Activated CD4-positive, alpha-beta T cell treated with anti-CD3 and anti-CD28 coated beads for 36 hours (primary cell): ENCODE results near the gene ENDOD1. TPM values are rescaled to one million over a fixed set of nuclear protein-coding genes. Genes with fewer than 3 reads are reported as not detected.
"Not testable (repeated sequence)": the region's sequence is repeated elsewhere in the genome, so short reads cannot be mapped to it uniquely, and the experiment has no call there.

Experiments used
- ATAC-seq: fragments of 200-7000 bp; cut with Tn5 transposase; one replicate; pipeline ENCODE4 v1.10.0; 2021; ENCODE audit warnings: mild to moderate bottlenecking, moderate library complexity
- CTCF ChIA-PET: fragments of 350-600 bp; sonication (Branson Sonifier 250); formaldehyde crosslinking; loops from one replicate; lab custom pipeline; 2021; ENCODE audit warnings: antibody characterized with exemption; lab: Charles Lee
- POLR2A ChIA-PET: fragments of 350-600 bp; sonication (Branson Sonifier 250); formaldehyde crosslinking; loops from one replicate; lab custom pipeline; 2021; ENCODE audit warnings: antibody characterized with exemption, inconsistent platforms; lab: Charles Lee
- DNase-seq: peaks from one replicate; pipeline ENCODE4 v3.0.0-alpha.2; 2020
- H3K27ac Mint-ChIP-seq: one replicate; pipeline ENCODE4 v1.8.0; 2021; ENCODE audit warnings: mixed read lengths
- H3K27me3 Mint-ChIP-seq: one replicate; pipeline ENCODE4 v1.8.0; 2021; ENCODE audit warnings: mixed read lengths
- H3K36me3 Mint-ChIP-seq: one replicate; pipeline ENCODE4 v1.8.0; 2021; ENCODE audit warnings: low read depth, mixed read lengths
- H3K4me1 Mint-ChIP-seq: one replicate; pipeline ENCODE4 v1.8.0; 2021; ENCODE audit warnings: mixed read lengths
- H3K4me3 Mint-ChIP-seq: one replicate; pipeline ENCODE4 v1.8.0; 2021; ENCODE audit warnings: mild to moderate bottlenecking, moderate library complexity, mixed read lengths
- H3K9me3 Mint-ChIP-seq: one replicate; pipeline ENCODE4 v1.8.0; 2021; ENCODE audit warnings: low read depth, mixed read lengths
- intact Hi-C, 2 experiments: fragments of 100-400 bp; cut with DNase I in 1 of 2; cut with micrococcal nuclease in 1 of 2; formaldehyde crosslinking; loops; one replicate each; pipeline versions ENCODE4 v1.14.2 to v1.15.1; 2022 to 2024; cut with DNase I, micrococcal nuclease
- total RNA-seq, 2 experiments: library from RNA; stranded (reverse); gene quantifications; one replicate each; pipeline ENCODE4 v1.2.3, GENCODE V29; 2021

Gene ENDOD1, protein sequence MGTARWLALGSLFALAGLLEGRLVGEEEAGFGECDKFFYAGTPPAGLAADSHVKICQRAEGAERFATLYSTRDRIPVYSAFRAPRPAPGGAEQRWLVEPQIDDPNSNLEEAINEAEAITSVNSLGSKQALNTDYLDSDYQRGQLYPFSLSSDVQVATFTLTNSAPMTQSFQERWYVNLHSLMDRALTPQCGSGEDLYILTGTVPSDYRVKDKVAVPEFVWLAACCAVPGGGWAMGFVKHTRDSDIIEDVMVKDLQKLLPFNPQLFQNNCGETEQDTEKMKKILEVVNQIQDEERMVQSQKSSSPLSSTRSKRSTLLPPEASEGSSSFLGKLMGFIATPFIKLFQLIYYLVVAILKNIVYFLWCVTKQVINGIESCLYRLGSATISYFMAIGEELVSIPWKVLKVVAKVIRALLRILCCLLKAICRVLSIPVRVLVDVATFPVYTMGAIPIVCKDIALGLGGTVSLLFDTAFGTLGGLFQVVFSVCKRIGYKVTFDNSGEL
- total RNA-seq: 10 to 100 TPM; 11.1 to 13.1 TPM

DNA sequence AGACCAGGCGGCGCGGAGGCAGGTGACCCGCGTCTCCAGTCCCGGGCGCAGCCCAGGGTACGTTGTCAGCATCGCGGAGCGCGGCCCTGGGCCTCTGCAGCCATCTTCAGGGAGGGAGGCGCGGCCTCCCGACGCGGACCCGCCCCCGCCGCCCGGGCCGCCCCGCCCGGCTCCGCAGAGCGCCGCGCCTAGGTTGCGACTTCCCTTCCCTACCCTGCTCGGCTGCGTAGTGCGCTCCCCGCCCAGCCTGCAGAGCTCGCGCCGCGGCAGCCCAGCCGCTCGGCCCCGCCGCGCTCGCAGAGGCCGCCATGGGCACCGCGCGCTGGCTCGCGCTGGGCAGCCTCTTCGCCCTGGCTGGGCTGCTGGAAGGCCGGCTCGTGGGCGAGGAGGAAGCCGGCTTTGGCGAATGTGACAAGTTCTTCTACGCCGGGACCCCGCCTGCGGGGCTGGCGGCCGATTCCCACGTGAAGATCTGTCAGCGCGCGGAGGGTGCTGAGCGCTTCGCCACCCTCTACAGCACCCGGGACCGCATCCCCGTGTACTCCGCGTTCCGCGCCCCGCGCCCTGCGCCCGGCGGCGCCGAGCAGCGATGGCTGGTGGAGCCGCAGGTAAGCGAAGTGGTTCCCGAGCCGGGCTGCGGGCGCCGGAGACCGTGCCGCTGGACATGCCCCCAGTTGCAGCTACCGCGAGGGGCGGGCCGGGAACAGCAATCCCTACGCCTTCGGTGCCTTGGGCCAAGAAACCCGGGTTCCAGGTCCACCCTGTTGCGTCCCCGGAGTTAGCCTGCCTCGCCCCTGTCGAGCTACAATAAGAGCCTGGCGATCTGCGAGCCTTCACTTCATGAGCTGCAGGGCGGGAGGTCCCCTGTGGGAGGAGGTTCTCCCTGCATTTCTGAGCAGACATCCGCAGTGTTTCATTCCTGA lies at the start of gene ENDOD1:
ENDOD1 (plus strand) TSS at position 227 of the 923 bp plus-strand sequence; CDS start at position 309, 82 bp downstream.
- intact Hi-C loops: loop anchor here (1.0 to 10.0 kb wide), 9 partner anchors 21 to 965 kb away; partner anchors contain the start of genes CWC15 (in 2 of the 2), KDM4D (in 2 of the 2), FAM76B (in 1 of the 2) and PANX1 (in 1 of the 2)
- DNase-seq (peak; percentile 91), ATAC-seq (peak; percentile 91)
- ChIA-PET POLR2A (interaction anchor here (1.1 to 2.4 kb wide), 3 partner anchors 17 to 143 kb away, joined by 3 to 9 read pairs (median 3); no protein-coding TSS in a partner anchor), CTCF (interaction anchor here (0.8 to 6.8 kb wide), 4 partner anchors 7 to 30 kb away, joined by 3 to 125 read pairs (median 23); partner anchors contain the start of gene SRSF8)
- Mint-ChIP-seq H3K4me3 (peak within 1 kb of the TSS; percentile 84), H3K36me3 (peaks cover 4% of the 10 kb centered on the region), H3K27ac (peak within 1 kb of the TSS; percentile 96), H3K4me1 (peaks cover 61% of the 10 kb centered on the region), H3K27me3 (no peaks in the 10 kb centered on the region), H3K9me3 (no peaks in the 10 kb centered on the region)

DNA sequence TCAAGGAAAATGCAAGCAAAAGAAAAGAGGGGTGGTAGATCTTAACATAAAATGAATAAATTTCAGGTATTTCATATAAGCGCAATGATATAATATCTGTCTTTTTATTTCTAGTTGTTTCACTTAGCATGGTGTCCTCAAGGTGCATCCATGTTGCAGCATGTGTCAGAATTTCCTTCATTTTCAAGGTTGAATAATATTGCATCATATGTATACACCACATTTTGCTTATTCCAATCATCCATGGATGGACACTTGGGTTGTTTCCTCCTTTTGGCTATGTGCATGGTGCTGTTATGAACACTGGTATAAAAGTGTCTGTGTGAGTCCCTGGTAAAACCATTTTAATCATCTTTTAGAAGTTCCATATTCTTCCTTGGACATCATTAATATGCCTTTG lies 47.4 kb upstream of the ENDOD1 start:
- H3K27me3 Mint-ChIP-seq: peaks cover 22% of the 10 kb centered on the region
- DNase-seq (no peak), ATAC-seq (no peak)
- H3K27ac Mint-ChIP-seq: no peak overlapping the region
- no peaks in the 10 kb centered on the region for H3K9me3 Mint-ChIP-seq
- H3K4me1 Mint-ChIP-seq: no peaks in the 10 kb centered on the region
- intact Hi-C loops: no loop called here
- H3K4me3 Mint-ChIP-seq: no peak overlapping the region
- CTCF ChIA-PET: interaction anchor here (0.6 to 0.9 kb wide), 2 partner anchors 25 to 145 kb away, joined by 3 read pairs; no protein-coding TSS in a partner anchor
- POLR2A ChIA-PET: no interaction called here
- no peaks in the 10 kb centered on the region for H3K36me3 Mint-ChIP-seq

DNA sequence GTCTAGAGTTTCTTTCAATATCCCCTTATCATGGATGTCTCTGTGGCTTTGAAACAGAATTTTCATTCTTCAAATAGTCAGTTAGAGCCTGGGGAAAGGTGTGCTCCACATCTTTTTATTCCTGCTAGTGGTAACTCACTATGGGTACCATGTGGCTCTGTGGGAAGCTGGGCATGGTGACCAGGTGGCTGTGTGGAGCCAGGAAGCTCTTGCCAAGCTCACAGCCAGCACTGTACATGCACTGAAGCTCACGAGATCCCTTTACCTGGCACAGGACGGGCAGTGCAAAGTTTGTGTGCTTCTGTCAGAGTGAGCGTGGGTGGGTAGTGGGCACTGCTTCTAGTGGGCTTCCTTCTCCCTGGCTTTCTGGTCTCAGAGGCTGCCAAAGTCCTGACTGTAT lies 46.7 kb upstream of the ENDOD1 start:
- H3K27me3 Mint-ChIP-seq: peaks cover 22% of the 10 kb centered on the region
- POLR2A ChIA-PET: no interaction called here
- CTCF ChIA-PET: no interaction called here
- intact Hi-C loops: no loop called here
- ATAC-seq: no peak
- H3K36me3 Mint-ChIP-seq: no peaks in the 10 kb centered on the region
- no peaks in the 10 kb centered on the region for H3K4me1 Mint-ChIP-seq
- no peaks in the 10 kb centered on the region for H3K9me3 Mint-ChIP-seq
- DNase-seq: no peak
- no peak overlapping the region for H3K27ac Mint-ChIP-seq
- H3K4me3 Mint-ChIP-seq: no peak overlapping the region

DNA sequence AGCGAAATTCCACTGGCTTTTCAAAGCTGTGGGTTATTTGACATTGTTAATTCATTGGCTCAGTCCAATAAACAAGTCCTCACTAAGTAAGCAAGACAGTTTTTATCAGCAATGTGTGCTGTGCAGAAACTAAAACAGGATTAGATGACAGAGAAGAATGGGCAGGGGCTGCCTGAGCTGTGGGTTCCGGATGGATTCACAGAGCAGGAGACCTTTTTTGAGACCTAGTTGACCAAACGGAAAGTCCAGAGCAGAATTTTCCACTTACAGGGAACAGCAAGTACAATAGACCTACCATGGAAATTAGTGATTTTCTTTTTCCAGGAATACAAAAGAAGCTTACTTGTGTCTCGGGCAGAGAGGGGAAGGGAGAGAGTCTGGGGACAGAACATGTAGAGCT lies 45.6 kb upstream of the ENDOD1 start:
- Mint-ChIP-seq H3K36me3 (no peaks in the 10 kb centered on the region), H3K4me3 (no peak overlapping the region), H3K27ac (no peak overlapping the region), H3K27me3 (peaks cover 15% of the 10 kb centered on the region), H3K9me3 (no peaks in the 10 kb centered on the region), H3K4me1 (no peaks in the 10 kb centered on the region)
- intact Hi-C loops: no loop called here
- POLR2A ChIA-PET: no interaction called here
- DNase-seq (no peak), ATAC-seq (no peak)
- CTCF ChIA-PET: interaction anchor here (0.8 to 1.4 kb wide), 3 partner anchors 12 to 23 kb away, joined by 3 to 6 read pairs (median 5); no protein-coding TSS in a partner anchor

DNA sequence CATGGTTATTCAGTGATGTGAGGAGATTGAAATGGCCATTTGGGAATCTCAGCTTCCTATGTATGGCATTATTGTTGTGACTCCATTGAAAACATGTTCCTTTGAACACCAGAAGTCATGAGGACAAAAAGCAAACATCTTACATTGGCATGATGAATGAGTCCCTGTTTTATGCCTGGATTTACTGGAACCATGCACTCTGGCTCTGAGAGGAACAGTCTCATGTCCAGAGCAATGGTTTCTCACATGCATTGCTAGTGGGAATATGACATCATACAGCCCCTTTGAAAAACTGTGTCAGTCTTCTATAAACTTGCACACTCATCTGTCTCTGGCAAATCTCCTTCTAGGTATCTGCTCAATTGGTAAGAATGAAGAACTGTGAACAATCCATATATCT lies 43.8 kb upstream of the ENDOD1 start:
- Mint-ChIP-seq H3K9me3 (no peaks in the 10 kb centered on the region), H3K4me3 (no peak overlapping the region), H3K36me3 (no peaks in the 10 kb centered on the region), H3K27me3 (peaks cover 15% of the 10 kb centered on the region), H3K27ac (no peak overlapping the region), H3K4me1 (no peaks in the 10 kb centered on the region)
- ChIA-PET CTCF (no interaction called here), POLR2A (no interaction called here)
- DNase-seq: no peak
- ATAC-seq: no peak
- intact Hi-C loops: no loop called here

DNA sequence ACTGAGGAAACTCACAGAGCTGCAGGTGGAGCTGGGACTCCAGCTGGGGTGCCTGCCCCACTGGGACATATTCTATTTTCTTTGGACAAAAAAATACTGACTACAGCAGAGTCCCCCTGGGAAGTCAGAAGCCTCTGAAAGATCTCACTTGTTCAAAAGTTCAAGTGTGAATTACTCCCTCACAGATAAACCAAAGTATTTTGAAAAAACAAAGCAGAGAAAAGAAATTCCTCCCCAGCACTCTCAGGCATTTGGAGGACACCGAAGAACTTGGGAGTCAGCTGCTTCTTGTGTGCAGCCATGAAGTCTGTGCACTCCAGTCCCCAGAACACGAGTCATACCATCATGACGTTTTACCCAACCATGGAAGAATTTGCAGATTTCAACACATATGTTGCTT lies 40.5 kb upstream of the ENDOD1 start, which contains the start of gene KDM4F:
KDM4F (plus strand) TSS at position 301 of the 400 bp plus-strand sequence.
- H3K4me1 Mint-ChIP-seq, H3K4me3 Mint-ChIP-seq, POLR2A ChIA-PET, DNase-seq, H3K9me3 Mint-ChIP-seq, intact Hi-C loops, CTCF ChIA-PET, H3K36me3 Mint-ChIP-seq, H3K27ac Mint-ChIP-seq, ATAC-seq: not testable (repeated sequence)
- H3K27me3 Mint-ChIP-seq: peaks cover 14% of the 10 kb centered on the region

DNA sequence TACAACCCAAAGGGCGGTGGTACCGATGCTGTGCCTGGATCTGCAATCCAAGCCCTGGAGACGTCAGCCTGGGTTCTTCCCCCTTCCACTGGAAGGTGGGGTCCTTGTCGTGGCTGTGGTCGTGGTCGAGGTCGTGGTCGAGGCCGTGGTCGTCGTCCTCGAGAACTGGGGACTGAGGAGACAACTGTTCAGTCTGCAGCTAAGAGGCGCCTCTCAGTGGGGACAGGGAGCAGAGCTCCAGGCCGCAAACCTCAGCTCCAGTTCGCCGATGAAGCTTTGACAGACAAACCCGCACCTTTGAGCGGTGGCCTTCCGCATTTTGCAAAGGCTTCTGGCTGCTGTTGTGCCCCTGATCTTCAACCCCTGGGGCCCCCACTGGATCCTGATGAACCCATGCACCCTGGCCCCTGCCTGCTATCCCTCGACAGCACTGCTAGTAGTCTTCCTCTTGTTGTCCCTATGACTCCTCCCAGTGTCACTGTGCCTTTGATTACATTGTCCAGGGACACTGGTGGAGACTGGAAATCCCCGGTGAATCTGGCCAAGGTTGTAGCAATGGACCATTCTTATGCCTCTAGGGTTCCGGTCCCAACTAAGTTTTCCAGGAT lies 38.9 kb upstream of the ENDOD1 start:
- no peak overlapping the region for H3K27ac Mint-ChIP-seq
- intact Hi-C loops: no loop called here
- no peak for DNase-seq
- no peaks in the 10 kb centered on the region for H3K9me3 Mint-ChIP-seq
- H3K4me3 Mint-ChIP-seq: no peak overlapping the region
- H3K4me1 Mint-ChIP-seq: no peaks in the 10 kb centered on the region
- ChIA-PET POLR2A (no interaction called here), CTCF (interaction anchor here (0.5 kb wide), 1 partner anchor 83 kb away, joined by 3 read pairs; no protein-coding TSS in a partner anchor)
- H3K27me3 Mint-ChIP-seq: peaks cover 8% of the 10 kb centered on the region
- no peaks in the 10 kb centered on the region for H3K36me3 Mint-ChIP-seq
- no peak for ATAC-seq

DNA sequence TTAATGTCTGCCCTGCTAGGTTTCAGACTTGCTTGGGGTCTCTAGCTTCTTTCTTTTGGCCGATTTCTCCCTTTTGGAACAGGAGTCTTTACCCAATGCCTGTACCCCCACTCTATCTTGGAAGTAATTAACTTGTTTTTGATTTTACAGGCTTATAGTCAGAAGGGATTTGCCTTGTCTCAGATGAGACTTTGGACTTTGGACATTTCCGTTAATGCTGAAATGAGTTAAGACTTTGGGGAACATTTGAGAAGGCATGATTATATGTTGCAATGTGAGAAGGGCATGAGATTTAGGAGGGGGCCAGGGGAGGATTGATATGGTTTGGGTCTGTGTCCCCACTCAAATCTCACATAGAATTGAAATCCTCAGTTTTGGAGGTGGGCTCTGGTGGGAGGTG lies 35.3 kb upstream of the ENDOD1 start:
- Mint-ChIP-seq H3K36me3 (no peaks in the 10 kb centered on the region), H3K4me3 (no peak overlapping the region), H3K27ac (no peak overlapping the region), H3K9me3 (no peaks in the 10 kb centered on the region), H3K4me1 (no peaks in the 10 kb centered on the region), H3K27me3 (peaks cover 15% of the 10 kb centered on the region)
- ATAC-seq (no peak), DNase-seq (no peak)
- CTCF ChIA-PET: no interaction called here
- intact Hi-C loops: no loop called here
- POLR2A ChIA-PET: no interaction called here

DNA sequence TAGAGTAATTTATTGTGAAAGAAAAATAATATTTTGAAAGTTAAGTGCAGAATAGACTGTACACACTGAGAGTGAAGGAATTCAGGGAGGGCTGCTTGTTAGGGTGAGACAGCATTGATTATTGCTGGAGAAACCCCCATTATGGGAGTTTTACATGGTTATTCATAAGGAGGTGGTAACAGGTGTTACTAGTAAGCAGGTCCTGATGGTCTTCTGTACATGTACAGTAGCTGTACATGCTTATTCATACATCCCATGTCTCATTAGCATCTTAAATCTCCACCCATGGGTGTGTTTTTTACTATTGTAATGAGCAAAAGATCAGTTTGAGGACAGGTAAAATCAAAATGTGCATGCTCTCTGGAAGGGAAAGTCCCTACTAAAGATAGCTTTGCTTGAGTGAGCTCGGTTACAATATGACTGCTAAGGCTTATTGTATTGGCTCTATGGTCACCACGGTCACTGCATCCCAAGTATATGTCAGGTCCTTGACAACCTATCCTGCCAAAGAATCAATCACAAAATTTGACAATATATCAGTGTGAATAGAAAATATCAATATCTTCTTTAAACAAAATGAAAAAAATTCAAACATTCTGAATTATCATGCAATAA lies 34.3 kb upstream of the ENDOD1 start:
- DNase-seq (no peak), ATAC-seq (no peak)
- Mint-ChIP-seq H3K27ac (no peak overlapping the region), H3K9me3 (no peaks in the 10 kb centered on the region), H3K4me1 (no peaks in the 10 kb centered on the region), H3K36me3 (no peaks in the 10 kb centered on the region), H3K4me3 (no peak overlapping the region), H3K27me3 (peaks cover 20% of the 10 kb centered on the region)
- ChIA-PET POLR2A (no interaction called here), CTCF (interaction anchor here (1.6 kb wide), 1 partner anchor 12 kb away, joined by 8 read pairs; the partner anchor contains the start of gene SRSF8)
- intact Hi-C loops: no loop called here

DNA sequence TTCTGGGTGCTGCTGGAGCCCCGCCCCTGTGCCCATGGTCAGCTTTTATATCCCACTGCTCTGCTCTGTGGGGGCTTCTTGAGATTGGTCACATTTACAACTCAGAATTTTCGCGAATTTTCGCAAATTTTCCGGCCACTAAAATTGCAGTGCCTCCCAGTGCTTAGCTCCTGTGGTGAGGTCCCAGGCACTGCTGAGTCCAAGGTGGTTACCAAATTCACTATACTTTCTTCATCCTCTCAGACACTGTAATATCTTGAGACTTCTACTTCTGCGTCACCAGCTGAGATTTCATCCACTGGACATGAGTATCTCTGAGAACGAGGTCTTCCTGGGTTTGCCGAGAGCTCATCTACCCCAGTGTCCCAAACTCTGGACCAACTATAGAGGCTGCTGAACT lies 31.7 kb upstream of the ENDOD1 start:
- CTCF ChIA-PET: no interaction called here

More for the DNA sequence above, 31.7 kb upstream of the ENDOD1 start:
- Mint-ChIP-seq H3K4me1 (no peaks in the 10 kb centered on the region), H3K9me3 (no peaks in the 10 kb centered on the region), H3K27ac (no peak overlapping the region), H3K4me3 (no peak overlapping the region), H3K27me3 (peaks cover 20% of the 10 kb centered on the region), H3K36me3 (no peaks in the 10 kb centered on the region)
- POLR2A ChIA-PET: no interaction called here
- ATAC-seq: no peak
- intact Hi-C loops: no loop called here
- DNase-seq: no peak
